Ascending aorta (tissue), 2 donors: ENCODE results near the gene MAN2C1. TPM values are rescaled to one million over a fixed set of nuclear protein-coding genes. Genes with fewer than 3 reads are reported as not detected.

Experiments
- DNase-seq, 2 donors: peaks; one replicate each; pipeline ENCODE4 v3.0.0-alpha.2; 2019; ENCODE audit warnings: low spot score in 2 of 2
- H3K27ac ChIP-seq, 2 donors: fragments of 200-600 bp; sonication (generic); one replicate each; pipeline ENCODE4 v1.5.1; 2016 to 2017; ENCODE audit warnings: mild to moderate bottlenecking in 1 of 2
- H3K27me3 ChIP-seq: fragments of 200-600 bp; sonication (generic); one replicate; pipeline ENCODE4 v1.5.1; 2017
- H3K36me3 ChIP-seq, 2 donors: fragments of 200-600 bp; sonication (generic); one replicate each; pipeline ENCODE4 v1.5.1; 2016
- H3K4me1 ChIP-seq, 2 donors: fragments of 200-600 bp; sonication (generic); one replicate each; pipeline ENCODE4 v1.5.1; 2016 to 2017; ENCODE audit warnings: mild to moderate bottlenecking in 1 of 2
- H3K4me3 ChIP-seq, 2 donors: fragments of 200-600 bp; sonication (generic); one replicate each; pipeline ENCODE4 v1.5.1; 2016 to 2017; ENCODE audit warnings: mild to moderate bottlenecking in 1 of 2
- H3K9me3 ChIP-seq, 2 donors: fragments of 200-600 bp; sonication (generic); one replicate each; pipeline ENCODE4 v1.5.1; 2016
- intact Hi-C: fragments of 100-400 bp; cut with DNase I; formaldehyde crosslinking; loops from one replicate; pipeline ENCODE4 v1.15.1; 2023
- total RNA-seq: library from RNA; depleted of rRNA; stranded (reverse); fragments of >200 nt; gene quantifications from one replicate; pipeline ENCODE4 v1.1.0, GENCODE V29; 2016
- TF ChIP-seq, protein P1 (sequence below), 3 experiments: fragments of 200-600 bp in 2 of 3; fragments of 450-650 bp in 1 of 3; sonication (generic) in 2 of 3; IDR thresholded peaks; one replicate each; pipeline ENCODE4 v1.5.1; 2016 to 2019; ENCODE audit warnings: antibody characterized with exemption in 3 of 3, mild to moderate bottlenecking in 1 of 3, moderate library complexity in 1 of 3

The MAN2C1 gene
- total RNA-seq, 1 donor from 2014 or later = 447 TPM

DNA sequence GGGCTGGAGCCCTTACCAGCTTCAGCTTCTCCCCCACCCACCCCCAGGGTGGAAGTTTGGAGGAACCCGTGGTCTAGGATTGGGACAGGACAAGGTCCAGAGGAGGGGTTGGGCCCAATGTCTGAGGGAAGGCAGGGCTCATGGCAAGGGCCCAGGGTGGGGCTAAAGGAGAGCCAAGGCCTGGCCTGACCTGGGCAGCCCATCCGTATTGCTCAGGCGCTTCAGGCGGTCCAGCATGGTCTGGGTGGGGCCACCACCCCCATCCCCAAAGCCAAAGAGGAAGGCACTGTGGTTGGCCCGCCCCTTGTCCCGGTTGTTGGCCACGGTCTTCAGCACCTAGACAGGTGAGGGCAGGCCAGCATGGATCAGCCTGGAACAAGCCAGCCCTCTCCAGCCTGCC is 7.6 kb downstream of the MAN2C1 start:
- H3K4me3 ChIP-seq = no peak overlapping the region
- TF ChIP-seq, protein P1, sequence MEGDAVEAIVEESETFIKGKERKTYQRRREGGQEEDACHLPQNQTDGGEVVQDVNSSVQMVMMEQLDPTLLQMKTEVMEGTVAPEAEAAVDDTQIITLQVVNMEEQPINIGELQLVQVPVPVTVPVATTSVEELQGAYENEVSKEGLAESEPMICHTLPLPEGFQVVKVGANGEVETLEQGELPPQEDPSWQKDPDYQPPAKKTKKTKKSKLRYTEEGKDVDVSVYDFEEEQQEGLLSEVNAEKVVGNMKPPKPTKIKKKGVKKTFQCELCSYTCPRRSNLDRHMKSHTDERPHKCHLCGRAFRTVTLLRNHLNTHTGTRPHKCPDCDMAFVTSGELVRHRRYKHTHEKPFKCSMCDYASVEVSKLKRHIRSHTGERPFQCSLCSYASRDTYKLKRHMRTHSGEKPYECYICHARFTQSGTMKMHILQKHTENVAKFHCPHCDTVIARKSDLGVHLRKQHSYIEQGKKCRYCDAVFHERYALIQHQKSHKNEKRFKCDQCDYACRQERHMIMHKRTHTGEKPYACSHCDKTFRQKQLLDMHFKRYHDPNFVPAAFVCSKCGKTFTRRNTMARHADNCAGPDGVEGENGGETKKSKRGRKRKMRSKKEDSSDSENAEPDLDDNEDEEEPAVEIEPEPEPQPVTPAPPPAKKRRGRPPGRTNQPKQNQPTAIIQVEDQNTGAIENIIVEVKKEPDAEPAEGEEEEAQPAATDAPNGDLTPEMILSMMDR (IDR thresholded peaks at IDR 0.05) = no peak
- no peak for DNase-seq
- no peaks in the 10 kb centered on the region for H3K9me3 ChIP-seq
- H3K4me1 ChIP-seq = no peaks in the 10 kb centered on the region
- intact Hi-C loops = loop anchor here (10.0 kb wide), 1 partner anchor 336 kb away; the partner anchor contains the start of gene PPCDC
- H3K36me3 ChIP-seq = peaks cover 69 to 97% of the 10 kb centered on the region in 2 donors
- H3K27ac ChIP-seq = no peak overlapping the region
- H3K27me3 ChIP-seq = no peaks in the 10 kb centered on the region

DNA sequence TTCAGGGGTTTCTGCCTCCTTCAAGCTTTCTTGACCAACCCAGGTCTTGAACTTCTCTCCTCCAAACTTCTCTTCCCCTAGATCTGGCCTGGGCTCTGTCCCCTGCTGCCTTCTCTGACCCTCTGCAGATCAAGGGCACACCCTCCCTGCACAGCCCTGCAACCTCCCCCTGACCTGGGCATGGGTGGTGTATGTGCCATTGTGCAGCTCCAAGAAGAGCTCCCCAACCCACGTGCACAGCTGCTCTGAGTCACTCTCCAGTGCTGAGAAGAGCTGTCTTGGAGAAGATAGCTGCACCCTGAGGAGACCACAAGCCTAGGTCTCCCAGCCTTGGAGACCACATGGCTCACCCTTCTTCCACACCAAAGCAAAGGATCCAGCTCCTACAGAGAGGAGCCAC is 8.0 kb downstream of the MAN2C1 start:
- no peak overlapping the region for H3K4me3 ChIP-seq
- no peaks in the 10 kb centered on the region for H3K9me3 ChIP-seq
- no peaks in the 10 kb centered on the region for H3K27me3 ChIP-seq
- no peaks in the 10 kb centered on the region for H3K4me1 ChIP-seq
- peaks cover 69 to 98% of the 10 kb centered on the region in 2 donors for H3K36me3 ChIP-seq
- no peak for DNase-seq
- H3K27ac ChIP-seq = no peak overlapping the region
- TF ChIP-seq, protein P1 (IDR thresholded peaks at IDR 0.05) = no peak
- intact Hi-C loops = loop anchor here (10.0 kb wide), 1 partner anchor 336 kb away; the partner anchor contains the start of gene PPCDC

DNA sequence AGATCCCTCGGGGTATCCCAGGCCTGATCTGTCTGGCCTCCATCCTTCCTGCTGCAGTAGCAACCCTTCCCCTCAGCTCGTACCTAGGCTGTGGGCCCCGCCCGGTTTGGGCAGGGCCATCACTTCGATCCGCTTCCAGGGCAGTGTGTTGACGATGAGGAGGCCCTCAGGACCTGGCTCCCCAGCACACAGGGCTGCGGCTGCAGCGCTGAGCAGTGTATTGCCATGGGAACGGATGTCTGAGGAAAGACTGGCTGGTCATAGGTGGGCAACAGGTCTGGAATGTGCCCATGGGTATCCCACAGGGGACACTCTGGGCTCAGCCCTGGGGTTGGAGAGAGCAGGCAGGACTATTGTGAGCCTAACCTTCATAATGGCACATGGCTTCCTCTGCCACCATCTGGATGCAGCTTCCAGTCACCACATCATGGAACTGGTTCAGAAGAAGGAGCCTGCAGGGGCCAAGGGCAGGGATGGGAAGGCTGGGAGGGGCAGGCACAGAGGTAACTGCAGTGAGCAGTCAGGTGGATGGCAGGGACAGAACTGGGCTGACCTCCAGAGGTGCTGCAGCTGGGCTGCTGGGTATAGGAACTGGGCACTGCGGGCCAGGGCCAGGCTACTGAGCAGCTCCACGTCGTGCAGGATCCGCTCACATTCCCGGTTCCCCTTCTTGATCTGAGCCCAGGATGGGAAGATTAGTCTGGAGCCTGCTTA is 8.7 kb downstream of the MAN2C1 start:
- no peak overlapping the region for H3K4me3 ChIP-seq
- H3K4me1 ChIP-seq = no peaks in the 10 kb centered on the region
- no peak overlapping the region for H3K27ac ChIP-seq
- TF ChIP-seq, protein P1 (IDR thresholded peaks at IDR 0.05) = no peak
- DNase-seq = no peak
- intact Hi-C loops = loop anchor here (10.0 kb wide), 1 partner anchor 335 kb away; the partner anchor contains the start of gene PPCDC
- H3K36me3 ChIP-seq = peaks cover 65 to 98% of the 10 kb centered on the region in 2 donors
- H3K27me3 ChIP-seq = no peaks in the 10 kb centered on the region
- H3K9me3 ChIP-seq = no peaks in the 10 kb centered on the region

DNA sequence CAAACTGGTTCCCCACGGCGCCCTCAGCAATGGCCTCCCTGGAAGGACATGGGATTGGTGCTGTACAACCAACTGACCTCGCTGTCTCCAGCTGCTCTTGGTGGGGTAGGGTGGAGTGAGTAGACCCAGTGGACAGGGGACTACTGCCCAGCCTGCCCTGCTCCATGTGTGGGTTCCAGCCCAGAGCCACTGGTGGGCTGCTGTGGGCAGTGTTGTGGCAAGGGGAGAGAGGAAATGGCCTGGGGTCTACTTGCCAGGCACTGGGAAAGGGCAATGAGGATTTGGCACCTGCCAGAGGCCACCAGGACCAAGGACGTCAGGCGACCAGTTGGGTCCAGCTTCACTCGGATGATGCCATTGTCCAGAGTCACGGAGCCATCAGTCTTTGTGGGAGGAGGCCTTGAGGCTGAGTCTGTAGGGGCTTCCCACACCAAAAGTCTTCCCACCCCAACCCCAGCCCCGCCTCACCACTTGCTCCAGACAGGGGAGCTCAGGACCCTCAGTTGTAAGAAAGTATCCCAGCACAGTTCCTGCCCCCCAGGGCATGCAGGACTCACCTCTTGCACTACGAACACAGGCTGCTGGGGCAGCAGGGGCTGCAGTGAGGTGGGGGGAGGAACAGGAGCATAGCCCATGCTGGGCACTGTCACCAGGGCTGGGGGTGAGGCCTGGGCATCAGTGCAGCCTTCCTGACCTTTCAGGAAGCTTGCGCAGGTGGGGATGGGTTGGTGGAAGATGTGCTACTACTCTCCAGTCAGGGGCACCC is 9.5 kb downstream of the MAN2C1 start:
- Histone ChIP-seq H3K4me1 (no peaks in the 10 kb centered on the region), H3K9me3 (no peaks in the 10 kb centered on the region), H3K27me3 (no peaks in the 10 kb centered on the region), H3K36me3 (peaks cover 58 to 94% of the 10 kb centered on the region in 2 donors), H3K27ac (no peak overlapping the region), H3K4me3 (no peak overlapping the region)
- DNase-seq = no peak
- intact Hi-C loops = no loop called here
- TF ChIP-seq, protein P1 (IDR thresholded peaks at IDR 0.05) = no peak

DNA sequence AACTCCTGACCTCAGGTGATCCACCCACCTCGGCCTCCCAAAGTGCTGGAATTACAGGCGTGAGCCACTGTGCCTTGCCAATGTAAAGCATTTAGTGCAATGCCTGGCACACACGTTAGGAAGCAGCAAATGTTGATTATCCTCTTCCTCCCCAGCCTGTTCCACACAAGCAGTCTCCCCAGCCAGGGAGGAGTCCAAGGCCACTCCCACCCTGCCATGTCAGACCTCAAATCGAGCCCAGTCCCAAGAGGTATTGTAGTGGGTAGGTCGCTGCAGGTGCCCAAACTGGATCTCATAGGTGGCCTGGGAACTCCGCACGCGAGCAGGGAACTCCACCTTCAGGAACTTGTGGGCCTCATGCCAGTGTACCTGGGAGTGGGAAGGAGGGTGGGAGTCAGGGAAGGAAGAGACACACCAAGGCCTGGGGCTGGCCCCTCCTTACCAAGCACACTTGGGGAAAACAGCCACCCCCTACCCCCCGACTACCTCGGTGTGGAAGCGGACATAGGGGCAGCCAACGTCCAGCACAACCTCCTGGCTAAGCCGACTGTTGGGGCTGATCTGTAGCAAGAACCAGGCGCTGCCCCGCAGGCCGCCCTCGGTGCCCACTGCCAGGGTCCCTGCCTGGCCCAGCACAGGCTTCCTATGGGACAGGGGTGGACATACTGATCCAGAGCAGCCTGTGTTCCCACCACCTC is 10.3 kb downstream of the MAN2C1 start:
- H3K9me3 ChIP-seq = no peaks in the 10 kb centered on the region
- no peaks in the 10 kb centered on the region for H3K4me1 ChIP-seq
- peaks cover 52 to 86% of the 10 kb centered on the region in 2 donors for H3K36me3 ChIP-seq
- H3K4me3 ChIP-seq = no peak overlapping the region
- intact Hi-C loops = no loop called here
- no peak for DNase-seq
- TF ChIP-seq, protein P1 (IDR thresholded peaks at IDR 0.05) = no peak
- H3K27ac ChIP-seq = no peak overlapping the region
- H3K27me3 ChIP-seq = no peaks in the 10 kb centered on the region
